ENCODE data around the gene GID8. TPM values are rescaled to one million over a fixed set of nuclear protein-coding genes. Genes with fewer than 3 reads are reported as not detected.

GID8 gene
- total and polyA plus RNA-seq, 2 experiments from 2014 or later, result 41.8 to 106 TPM

GRCh38 chr20:62969939-62970306 is 32.0 kb downstream of the GID8 start:
- Histone ChIP-seq H3K4me3 (no peak overlapping the region), H3K9me2 (ENCODE audit: insufficient read depth) (no peaks in the 10 kb centered on the region), H3K79me2 (replicated peaks; ENCODE audit: insufficient read depth) (no peaks in the 10 kb centered on the region), H4K20me1 (replicated peaks; ENCODE audit: insufficient read depth) (no peaks in the 10 kb centered on the region), H3K4me1 (ENCODE audit: insufficient read depth) (peaks cover 24% of the 10 kb centered on the region), H3K36me3 (ENCODE audit: insufficient read depth) (no peaks in the 10 kb centered on the region), H2AFZ (no peak overlapping the region), H3K4me2 (no peak overlapping the region), H3K27ac (ENCODE audit: low read depth) (no peak overlapping the region), H3F3A (replicated peaks; ENCODE audit: low read depth) (peaks cover 12% of the 10 kb centered on the region), H3K27me3 (ENCODE audit: insufficient read depth) (peaks cover 25% of the 10 kb centered on the region)
- Mint-ChIP-seq H3K4me1 (peaks cover 26% of the 10 kb centered on the region), H3K27ac (no peak overlapping the region), H3K4me3 (no peak overlapping the region), H3K9me3 (peaks cover 2% of the 10 kb centered on the region; the same call in 2 of the 3 replicates), H3K36me3 (ENCODE audit: low read depth) (no peaks in the 10 kb centered on the region; the same call in 2 of the 3 replicates), H3K27me3 (ENCODE audit: insufficient read depth, low read depth, poor library complexity) (peaks cover 45% of the 10 kb centered on the region)
- no peak for DNase-seq (ENCODE audit: low spot score)
- no peak for ATAC-seq
- TF ChIP-seq ZNF114 (CRISPR knock-in tag; IDR thresholded peaks at IDR 0.05), result no peak
- no peak for TF ChIP-seq NANOG (IDR thresholded peaks at IDR 0.05; ENCODE audit: borderline replicate concordance)

GRCh38 chr20:62970307-62971210 is 32.6 kb downstream of the GID8 start:
- Histone ChIP-seq H3K27me3 (ENCODE audit: insufficient read depth) (peaks cover 28% of the 10 kb centered on the region), H3K36me3 (ENCODE audit: insufficient read depth) (no peaks in the 10 kb centered on the region)
- H3K4me1 Mint-ChIP-seq, result peaks cover 31% of the 10 kb centered on the region

More at GRCh38 chr20:62970307-62971210, 32.6 kb downstream of the GID8 start:
- Histone ChIP-seq H3K4me1 (ENCODE audit: insufficient read depth) (peaks cover 29% of the 10 kb centered on the region), H3K9me2 (ENCODE audit: insufficient read depth) (no peaks in the 10 kb centered on the region), H4K20me1 (replicated peaks; ENCODE audit: insufficient read depth) (no peaks in the 10 kb centered on the region), H3K27ac (ENCODE audit: low read depth) (no peak overlapping the region), H2AFZ (no peak overlapping the region), H3K79me2 (replicated peaks; ENCODE audit: insufficient read depth) (no peaks in the 10 kb centered on the region), H3K4me2 (no peak overlapping the region), H3F3A (replicated peaks; ENCODE audit: low read depth) (peaks cover 12% of the 10 kb centered on the region; the same call in 1 of the 2 replicates), H3K4me3 (no peak overlapping the region)
- ATAC-seq, result no peak
- DNase-seq (ENCODE audit: low spot score), result no peak
- H3K27ac Mint-ChIP-seq, result no peak overlapping the region
- H3K36me3 Mint-ChIP-seq (ENCODE audit: low read depth), result no peaks in the 10 kb centered on the region; the same call in 2 of the 3 replicates
- H3K27me3 Mint-ChIP-seq (ENCODE audit: insufficient read depth, low read depth, poor library complexity), result peaks cover 49% of the 10 kb centered on the region
- no peak overlapping the region for H3K4me3 Mint-ChIP-seq
- peaks cover 2% of the 10 kb centered on the region; the same call in 2 of the 3 replicates for H3K9me3 Mint-ChIP-seq
- TF ChIP-seq CTCF (conservative IDR thresholded peaks at IDR 0.05; ENCODE audit: low read depth in 2 of 2) (no peak), ETS1 (IDR thresholded peaks at IDR 0.05) (no peak)

Data from GM23338 (cell line).